Measurements from ENCODE around the gene CDK2AP2.
A peak's percentile ranks its signal among the peaks of the same experiment; 100 is the strongest.
"Not testable (repeated sequence)": the region's sequence is repeated elsewhere in the genome, so short reads cannot be mapped to it uniquely, and the experiment has no call there.

The CDK2AP2 gene

GRCh38 chr11:67523556-67524479, 15.9 kb upstream of the CDK2AP2 start:
- DNase-seq = no peak

- DNase-seq = no peak
These were observed 15.0 kb upstream of the CDK2AP2 start, which contains the start of gene CABP2 for GRCh38 chr11:67522844-67523555. CABP2 (minus strand) TSS chr11:67523446; CDS start chr11:67523326, 120 bp downstream.

GRCh38 chr11:67522338-67522737, 14.4 kb upstream of the CDK2AP2 start:
- DNase-seq = no peak

GRCh38 chr11:67521924-67522323, 14.0 kb upstream of the CDK2AP2 start:
- DNase-seq = no peak

GRCh38 chr11:67520856-67521824, 13.2 kb upstream of the CDK2AP2 start:
- DNase-seq = no peak

GRCh38 chr11:67519726-67520125, 11.8 kb upstream of the CDK2AP2 start:
- DNase-seq = no peak

GRCh38 chr11:67517784-67518552, 10.0 kb upstream of the CDK2AP2 start:
- no peak for DNase-seq

GRCh38 chr11:67516806-67517205, 8.8 kb upstream of the CDK2AP2 start:
- no peak for DNase-seq

- no peak for DNase-seq
These were observed 6.2 kb upstream of the CDK2AP2 start for GRCh38 chr11:67514116-67514515.

GRCh38 chr11:67511558-67511957, 3.6 kb upstream of the CDK2AP2 start:
- DNase-seq = not testable (repeated sequence)

GRCh38 chr11:67510023-67510345, 2.0 kb upstream of the CDK2AP2 start:
- DNase-seq = no peak

GRCh38 chr11:67508486-67509121, 642 bp upstream of the CDK2AP2 start:
- peak; percentile 99 for DNase-seq

GRCh38 chr11:67507242-67507863, 609 bp downstream of the CDK2AP2 start:
- DNase-seq = no peak

GRCh38 chr11:67506426-67507051, 1.4 kb downstream of the CDK2AP2 start:
- no peak for DNase-seq

GRCh38 chr11:67505605-67506396, 2.2 kb downstream of the CDK2AP2 start:
- DNase-seq = peak; percentile 72

GRCh38 chr11:67504950-67505581, 2.9 kb downstream of the CDK2AP2 start, which contains the start of gene PITPNM1:
PITPNM1 (minus strand) TSS chr11:67505363; CDS start chr11:67504180, 1,183 bp downstream.
- peak; percentile 7 for DNase-seq

GRCh38 chr11:67504005-67504949, 3.7 kb downstream of the CDK2AP2 start:
- peak; percentile 21 for DNase-seq

Data from NCI-H1092 treated with DMSO at 0.1 percent for 48 hours (cell line).